Duodenal mucosa (tissue), 2 donors: Measurements from ENCODE around the gene CRADD.

ENCODE experiments used
- H3K27ac ChIP-seq: one replicate; pipeline ENCODE4 v1.7.0; 2013; ENCODE audit warnings: low read depth, low read length
- H3K27me3 ChIP-seq, 2 donors: one replicate each; pipeline ENCODE4 v1.7.0; 2013; ENCODE audit warnings: low read length in 2 of 2, control low read depth in 1 of 2; ENCODE audit not compliant: insufficient read depth in 2 of 2, control insufficient read depth in 1 of 2
- H3K36me3 ChIP-seq, 2 donors: one replicate each; pipeline ENCODE4 v1.7.0; 2013; ENCODE audit warnings: low read length in 2 of 2, control low read depth in 1 of 2; ENCODE audit not compliant: insufficient read depth in 2 of 2, control insufficient read depth in 1 of 2
- H3K4me1 ChIP-seq, 2 donors: one replicate each; pipeline ENCODE4 v1.7.0; 2013; ENCODE audit warnings: low read length in 2 of 2, control low read depth in 1 of 2; ENCODE audit not compliant: insufficient read depth in 2 of 2, control insufficient read depth in 1 of 2
- H3K4me3 ChIP-seq, 2 donors: one replicate each; pipeline ENCODE4 v1.7.0; 2013; ENCODE audit warnings: low read length in 2 of 2, low read depth in 1 of 2
- H3K9ac ChIP-seq, 2 donors: one replicate each; pipeline ENCODE4 v1.7.0; 2013; ENCODE audit warnings: low read length in 2 of 2, low read depth in 1 of 2
- H3K9me3 ChIP-seq, 2 donors: one replicate each; pipeline ENCODE4 v1.7.0; 2013; ENCODE audit warnings: low read length in 2 of 2, control low read depth in 1 of 2; ENCODE audit not compliant: control insufficient read depth in 1 of 2

Gene CRADD

GRCh38 chr12:93682846-93683261 is 5.7 kb downstream of the CRADD start:
- Histone ChIP-seq H3K9me3 (no peaks in the 10 kb centered on the region), H3K4me1 (peaks cover 14 to 23% of the 10 kb centered on the region in 2 donors), H3K9ac (no peak overlapping the region), H3K36me3 (peaks cover 0 to 5% of the 10 kb centered on the region in 2 donors), H3K27me3 (no peaks in the 10 kb centered on the region), H3K4me3 (no peak overlapping the region), H3K27ac (no peak overlapping the region)

- H3K9ac ChIP-seq: no peak overlapping the region
- H3K36me3 ChIP-seq: peaks cover 0 to 5% of the 10 kb centered on the region in 2 donors
- no peaks in the 10 kb centered on the region for H3K27me3 ChIP-seq
- no peak overlapping the region for H3K27ac ChIP-seq
- H3K9me3 ChIP-seq: no peaks in the 10 kb centered on the region
- H3K4me1 ChIP-seq: peaks cover 8 to 18% of the 10 kb centered on the region in 2 donors
- H3K4me3 ChIP-seq: no peak overlapping the region
Measured at GRCh38 chr12:93683410-93683809, 6.2 kb downstream of the CRADD start.

- Histone ChIP-seq H3K4me1 (peaks cover 5 to 7% of the 10 kb centered on the region in 2 donors), H3K9ac (no peak overlapping the region), H3K36me3 (no peaks in the 10 kb centered on the region), H3K27ac (no peak overlapping the region), H3K27me3 (no peaks in the 10 kb centered on the region), H3K4me3 (peak overlapping the region; percentile 2 to 10), H3K9me3 (no peaks in the 10 kb centered on the region)
Measured at GRCh38 chr12:93684716-93685115, 7.5 kb downstream of the CRADD start.

- H3K4me3 ChIP-seq: no peak overlapping the region
- no peaks in the 10 kb centered on the region for H3K36me3 ChIP-seq
- no peaks in the 10 kb centered on the region for H3K27me3 ChIP-seq
- H3K4me1 ChIP-seq: peaks cover 5 to 7% of the 10 kb centered on the region in 2 donors
- no peak overlapping the region for H3K9ac ChIP-seq
- H3K9me3 ChIP-seq: no peaks in the 10 kb centered on the region
- H3K27ac ChIP-seq: no peak overlapping the region
Measured at GRCh38 chr12:93686572-93687356, 9.6 kb downstream of the CRADD start.

- Histone ChIP-seq H3K27ac (no peak overlapping the region), H3K36me3 (no peaks in the 10 kb centered on the region), H3K4me3 (no peak overlapping the region), H3K27me3 (no peaks in the 10 kb centered on the region), H3K9me3 (peaks cover 0 to 3% of the 10 kb centered on the region in 2 donors), H3K4me1 (peaks cover 5 to 7% of the 10 kb centered on the region in 2 donors), H3K9ac (no peak overlapping the region)
Measured at GRCh38 chr12:93689076-93689834, 12.1 kb downstream of the CRADD start.

GRCh38 chr12:93696462-93696861 is 19.3 kb downstream of the CRADD start:
- Histone ChIP-seq H3K27me3 (no peaks in the 10 kb centered on the region), H3K4me3 (no peak overlapping the region), H3K9ac (no peak overlapping the region), H3K4me1 (no peaks in the 10 kb centered on the region), H3K27ac (no peak overlapping the region), H3K9me3 (peaks cover 0 to 3% of the 10 kb centered on the region in 2 donors), H3K36me3 (no peaks in the 10 kb centered on the region)

GRCh38 chr12:93698307-93699092 is 21.3 kb downstream of the CRADD start:
- Histone ChIP-seq H3K27me3 (no peaks in the 10 kb centered on the region), H3K36me3 (no peaks in the 10 kb centered on the region)

GRCh38 chr12:93699271-93700145 is 22.3 kb downstream of the CRADD start:
- no peak overlapping the region for H3K27ac ChIP-seq
- no peaks in the 10 kb centered on the region for H3K9me3 ChIP-seq
- no peaks in the 10 kb centered on the region for H3K27me3 ChIP-seq
- peaks cover 0 to 6% of the 10 kb centered on the region in 2 donors for H3K4me1 ChIP-seq
- no peak overlapping the region for H3K9ac ChIP-seq
- no peaks in the 10 kb centered on the region for H3K36me3 ChIP-seq
- H3K4me3 ChIP-seq: no peak overlapping the region

More at GRCh38 chr12:93698307-93699092, 21.3 kb downstream of the CRADD start:
- H3K4me1 ChIP-seq: peaks cover 0 to 6% of the 10 kb centered on the region in 2 donors
- peaks cover 0 to 3% of the 10 kb centered on the region in 2 donors for H3K9me3 ChIP-seq
- no peak overlapping the region for H3K27ac ChIP-seq
- H3K4me3 ChIP-seq: no peak overlapping the region
- no peak overlapping the region for H3K9ac ChIP-seq

- no peaks in the 10 kb centered on the region for H3K9me3 ChIP-seq
- no peaks in the 10 kb centered on the region for H3K36me3 ChIP-seq
- H3K4me1 ChIP-seq: peaks cover 5 to 6% of the 10 kb centered on the region in 2 donors
- H3K27ac ChIP-seq: no peak overlapping the region
- peak overlapping the region in 1 of 2 donors; percentile 8 for H3K9ac ChIP-seq
- H3K27me3 ChIP-seq: no peaks in the 10 kb centered on the region
- H3K4me3 ChIP-seq: no peak overlapping the region
Measured at GRCh38 chr12:93702707-93703315, 25.6 kb downstream of the CRADD start.
